MM.1S (cell line): ENCODE data around the gene WNT2B.

Experiments
- CTCF ChIP-seq: fragments of 300-600 bp; sonication (generic); IDR thresholded peaks from 2 replicates; pipeline ENCODE4 v1.5.1; 2016; ENCODE audit warnings: antibody characterized with exemption, low read length, mixed read lengths
- EZH2 ChIP-seq: fragments of 300-600 bp; sonication (generic); optimal IDR thresholded peaks from 2 replicates; pipeline ENCODE3; 2017; ENCODE audit warnings: low read depth, mild to moderate bottlenecking, antibody characterized with exemption, low read length, mixed read lengths
- EZH2phosphoT487 ChIP-seq: fragments of 300-600 bp; sonication (generic); IDR thresholded peaks from 2 replicates; pipeline ENCODE4 v1.6.1; 2018; ENCODE audit warnings: antibody characterized with exemption, low read length

- TF ChIP-seq CTCF, result no peak
- no peak for TF ChIP-seq EZH2
- no peak for TF ChIP-seq EZH2phosphoT487
Observed at GRCh38 chr1:112509660-112510178, 954 bp downstream of the WNT2B start.
